GM13976 (cell line): ENCODE data around the gene IST1.
A peak's percentile ranks its signal among the peaks of the same experiment; 100 is the strongest.

Source experiments
- DNase-seq: peaks from one replicate; pipeline ENCODE4 v3.0.0; 2012; ENCODE audit warnings: low spot score
- in situ Hi-C: fragments of 300-500 bp; cut with MboI; formaldehyde crosslinking; loops from one replicate; pipeline ENCODE4 v1.12.0; 2022; ENCODE audit warnings: low sequenced_read_pairs, mixed read lengths, inconsistent platforms; ENCODE audit not compliant: unreplicated experiment
- TF ChIP-seq, protein P1 (sequence below): IDR thresholded peaks from 2 replicates; pipeline ENCODE4 v1.5.1; 2012; ENCODE audit warnings: borderline replicate concordance, mild to moderate bottlenecking; ENCODE audit not compliant: insufficient read depth; ENCODE audit errors: extremely low read depth, missing control alignments, control extremely low read depth

Gene IST1

GRCh38 chr16:71852158-71852557, 43.2 kb upstream of the IST1 start:
- TF ChIP-seq, protein P1, sequence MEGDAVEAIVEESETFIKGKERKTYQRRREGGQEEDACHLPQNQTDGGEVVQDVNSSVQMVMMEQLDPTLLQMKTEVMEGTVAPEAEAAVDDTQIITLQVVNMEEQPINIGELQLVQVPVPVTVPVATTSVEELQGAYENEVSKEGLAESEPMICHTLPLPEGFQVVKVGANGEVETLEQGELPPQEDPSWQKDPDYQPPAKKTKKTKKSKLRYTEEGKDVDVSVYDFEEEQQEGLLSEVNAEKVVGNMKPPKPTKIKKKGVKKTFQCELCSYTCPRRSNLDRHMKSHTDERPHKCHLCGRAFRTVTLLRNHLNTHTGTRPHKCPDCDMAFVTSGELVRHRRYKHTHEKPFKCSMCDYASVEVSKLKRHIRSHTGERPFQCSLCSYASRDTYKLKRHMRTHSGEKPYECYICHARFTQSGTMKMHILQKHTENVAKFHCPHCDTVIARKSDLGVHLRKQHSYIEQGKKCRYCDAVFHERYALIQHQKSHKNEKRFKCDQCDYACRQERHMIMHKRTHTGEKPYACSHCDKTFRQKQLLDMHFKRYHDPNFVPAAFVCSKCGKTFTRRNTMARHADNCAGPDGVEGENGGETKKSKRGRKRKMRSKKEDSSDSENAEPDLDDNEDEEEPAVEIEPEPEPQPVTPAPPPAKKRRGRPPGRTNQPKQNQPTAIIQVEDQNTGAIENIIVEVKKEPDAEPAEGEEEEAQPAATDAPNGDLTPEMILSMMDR = no peak
- in situ Hi-C loops = no loop called here
- DNase-seq = no peak

- in situ Hi-C loops = no loop called here
These were observed 42.8 kb upstream of the IST1 start for GRCh38 chr16:71852561-71852960.

GRCh38 chr16:71853413-71853812, 41.9 kb upstream of the IST1 start:
- TF ChIP-seq, protein P1 = no peak
- DNase-seq = peak; percentile 62
- in situ Hi-C loops = no loop called here

More at GRCh38 chr16:71852561-71852960, 42.8 kb upstream of the IST1 start:
- TF ChIP-seq, protein P1 = no peak
- DNase-seq = no peak

- TF ChIP-seq, protein P1 = no peak
- no peak for DNase-seq
- in situ Hi-C loops = no loop called here
These were observed 40.9 kb upstream of the IST1 start for GRCh38 chr16:71854369-71854948.

DNA sequence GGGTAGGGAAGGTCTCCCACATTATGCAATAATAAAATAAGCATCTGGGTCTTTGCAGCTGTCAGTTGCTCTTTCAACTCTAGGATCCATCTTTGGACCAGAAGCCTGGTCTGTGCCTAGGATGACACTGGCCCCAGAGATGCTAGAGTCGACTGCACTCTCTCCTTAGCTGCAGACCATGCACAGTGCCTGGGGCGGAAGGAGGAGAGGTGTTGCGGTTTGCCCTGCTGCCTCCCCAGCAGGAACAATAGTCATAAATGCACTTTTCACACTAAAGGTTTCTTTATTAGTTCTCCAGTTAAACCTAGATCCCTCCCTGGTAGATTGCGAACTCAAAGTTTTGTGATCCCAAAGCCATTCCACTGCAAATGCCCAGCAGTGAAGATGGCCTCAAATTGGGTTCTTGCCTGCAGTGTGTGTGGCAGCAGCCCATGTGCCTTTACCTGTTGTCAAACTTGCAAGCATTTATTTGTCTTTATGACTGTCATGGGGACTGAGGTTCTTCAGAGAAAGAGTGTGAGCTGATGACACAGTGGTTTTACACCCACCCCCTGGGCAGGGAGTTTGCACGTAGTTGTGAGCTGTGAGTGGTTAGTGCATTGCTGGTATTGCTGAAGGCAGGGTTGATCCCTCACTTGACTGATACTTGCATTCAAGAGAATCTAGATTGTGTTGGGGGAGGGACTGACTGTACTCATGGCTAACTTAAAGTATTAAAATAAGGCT, 39.2 kb upstream of the IST1 start:
- TF ChIP-seq, protein P1 = no peak
- no peak for DNase-seq
- in situ Hi-C loops = no loop called here

DNA sequence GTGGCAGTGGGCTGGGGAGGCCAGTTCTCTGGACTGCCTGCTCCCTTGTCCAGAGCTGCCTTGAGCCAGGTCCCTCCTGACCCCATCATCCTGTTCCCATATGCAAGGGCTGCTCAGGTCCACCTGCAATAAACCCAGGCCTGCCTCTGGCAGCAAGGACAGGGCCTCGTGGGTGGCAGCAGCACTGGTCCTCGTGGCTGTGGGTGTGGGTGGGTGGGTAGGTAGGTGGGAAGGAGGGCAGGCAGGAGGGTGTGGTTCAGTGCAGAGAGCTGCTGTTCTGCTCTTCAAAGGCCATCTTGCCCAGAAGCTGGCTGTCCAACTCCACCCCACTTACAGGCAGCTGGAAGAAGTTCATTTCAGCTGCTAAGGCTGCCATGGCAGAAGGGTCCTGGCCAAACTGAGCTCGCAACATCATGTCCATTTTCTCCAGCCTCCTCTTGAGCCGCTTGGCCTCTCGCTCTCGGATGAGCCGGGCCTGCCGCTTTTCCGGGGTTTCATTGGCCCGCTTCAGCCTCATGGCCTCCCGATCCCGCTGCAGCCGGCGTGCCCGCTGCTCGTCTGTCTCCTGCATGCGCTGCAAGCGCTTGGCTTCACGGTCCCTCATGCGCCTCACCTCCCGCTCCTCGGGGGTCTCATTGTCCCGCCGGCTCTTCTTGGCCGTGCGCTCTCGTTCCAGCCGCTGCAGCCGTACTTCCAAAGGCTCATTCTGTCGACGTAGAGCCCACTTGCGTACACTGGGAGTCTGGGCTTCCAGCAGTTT, 35.4 kb upstream of the IST1 start:
- TF ChIP-seq, protein P1 = no peak
- DNase-seq = no peak
- in situ Hi-C loops = no loop called here
